Measurements from ENCODE around the gene IGSF9.

IGSF9 gene

GRCh38 chr1:159974350-159974965 lies 29.0 kb upstream of the IGSF9 start:
- DNase-seq (ENCODE audit: low read depth in 2 of 2), result no peak

- no peak for DNase-seq (ENCODE audit: low read depth in 2 of 2)
Observed at GRCh38 chr1:159973350-159973940, 28.0 kb upstream of the IGSF9 start.

GRCh38 chr1:159972443-159973205 lies 27.2 kb upstream of the IGSF9 start:
- no peak for DNase-seq (ENCODE audit: low read depth in 2 of 2)

GRCh38 chr1:159970932-159971342 lies 25.5 kb upstream of the IGSF9 start:
- no peak for DNase-seq (ENCODE audit: low read depth in 2 of 2)

GRCh38 chr1:159968901-159969300 lies 23.5 kb upstream of the IGSF9 start:
- DNase-seq (ENCODE audit: low read depth in 2 of 2), result no peak

- no peak for DNase-seq (ENCODE audit: low read depth in 2 of 2)
Observed at GRCh38 chr1:159965263-159965662, 19.9 kb upstream of the IGSF9 start.

GRCh38 chr1:159964144-159964543 lies 18.7 kb upstream of the IGSF9 start:
- no peak for DNase-seq (ENCODE audit: low read depth in 2 of 2)

- DNase-seq (ENCODE audit: low read depth in 2 of 2), result no peak
Observed at GRCh38 chr1:159962176-159962575, 16.8 kb upstream of the IGSF9 start.

GRCh38 chr1:159961636-159962035 lies 16.2 kb upstream of the IGSF9 start:
- no peak for DNase-seq (ENCODE audit: low read depth in 2 of 2)

- DNase-seq (ENCODE audit: low read depth in 2 of 2), result no peak
Observed at GRCh38 chr1:159960721-159961381, 15.4 kb upstream of the IGSF9 start.

- DNase-seq (ENCODE audit: low read depth in 2 of 2), result no peak
Observed at GRCh38 chr1:159959451-159959850, 14.0 kb upstream of the IGSF9 start.

GRCh38 chr1:159958719-159959380 lies 13.4 kb upstream of the IGSF9 start:
- no peak for DNase-seq (ENCODE audit: low read depth in 2 of 2)

GRCh38 chr1:159957824-159958268 lies 12.4 kb upstream of the IGSF9 start:
- no peak for DNase-seq (ENCODE audit: low read depth in 2 of 2)

- no peak for DNase-seq (ENCODE audit: low read depth in 2 of 2)
Observed at GRCh38 chr1:159955456-159955855, 10.0 kb upstream of the IGSF9 start.

- no peak for DNase-seq (ENCODE audit: low read depth in 2 of 2)
Observed at GRCh38 chr1:159953536-159954515, 8.4 kb upstream of the IGSF9 start, which contains the start of gene SLAMF9. Gene SLAMF9 (minus strand): TSS chr1:159954237. CDS start chr1:159954137, 100 bp downstream.

- DNase-seq (ENCODE audit: low read depth in 2 of 2), result no peak
Observed at GRCh38 chr1:159952932-159953331, 7.5 kb upstream of the IGSF9 start.

- DNase-seq (ENCODE audit: low read depth in 2 of 2), result no peak
Observed at GRCh38 chr1:159951551-159951950, 6.1 kb upstream of the IGSF9 start.

- DNase-seq (ENCODE audit: low read depth in 2 of 2), result no peak
Observed at GRCh38 chr1:159951016-159951415, 5.6 kb upstream of the IGSF9 start.

GRCh38 chr1:159949981-159950381 lies 4.6 kb upstream of the IGSF9 start:
- no peak for DNase-seq (ENCODE audit: low read depth in 2 of 2)

GRCh38 chr1:159949123-159949522 lies 3.7 kb upstream of the IGSF9 start:
- no peak for DNase-seq (ENCODE audit: low read depth in 2 of 2)

- DNase-seq (ENCODE audit: low read depth in 2 of 2), result no peak
Observed at GRCh38 chr1:159947942-159948341, 2.5 kb upstream of the IGSF9 start.

Measured in stimulated activated CD4-positive, alpha-beta T cell treated with anti-CD3 and anti-CD28 coated beads, Interleukin-4, amount 100 ng/mL, for 48 hours (primary cell).